Large intestine (tissue), 3 donors: ENCODE results near the gene GPR68. TPM values are rescaled to one million over a fixed set of nuclear protein-coding genes. Genes with fewer than 3 reads are reported as not detected.
"Not testable (repeated sequence)": the region's sequence is repeated elsewhere in the genome, so short reads cannot be mapped to it uniquely, and the experiment has no call there.

Source experiments
- DNase-seq, 2 donors: peaks; one replicate each; pipeline versions ENCODE4 v3.0.0 to v3.0.0-alpha.2; 2013
- H3K27ac ChIP-seq: one replicate; pipeline ENCODE4 v1.5.1; 2013; ENCODE audit warnings: low read length
- H3K27me3 ChIP-seq: 2 replicates; pipeline ENCODE4 v1.6.1; 2013; ENCODE audit warnings: low read length; ENCODE audit not compliant: control insufficient read depth, insufficient read depth
- H3K36me3 ChIP-seq: 2 replicates; pipeline ENCODE4 v1.6.1; 2013; ENCODE audit warnings: low read length; ENCODE audit not compliant: control insufficient read depth, insufficient read depth
- H3K4me1 ChIP-seq: one replicate; pipeline ENCODE4 v1.6.1; 2013; ENCODE audit warnings: low read length; ENCODE audit not compliant: control insufficient read depth, insufficient read depth
- H3K4me3 ChIP-seq: one replicate; pipeline ENCODE4 v1.5.1; 2013; ENCODE audit warnings: low read length
- H3K9me3 ChIP-seq: one replicate; pipeline ENCODE4 v1.6.1; 2013; ENCODE audit warnings: mild to moderate bottlenecking, low read depth, low read length, moderate library complexity; ENCODE audit not compliant: control insufficient read depth
- WGBS: methylation state at CpG from one replicate; pipeline ENCODE4 v1.1.5; 2013; ENCODE audit warnings: low lambda C conversion rate; ENCODE audit not compliant: insufficient coverage; 5-methylcytosine and 5-hydroxymethylcytosine counted together
- polyA plus RNA-seq: library from polyadenylated mRNA; unstranded; fragments of 120-200 nt; gene quantifications from one replicate; pipeline ENCODE4 v1.2.1, GENCODE V29; 2013

The GPR68 gene
- polyA plus RNA-seq, 1 donor = 2.9 TPM

DNA sequence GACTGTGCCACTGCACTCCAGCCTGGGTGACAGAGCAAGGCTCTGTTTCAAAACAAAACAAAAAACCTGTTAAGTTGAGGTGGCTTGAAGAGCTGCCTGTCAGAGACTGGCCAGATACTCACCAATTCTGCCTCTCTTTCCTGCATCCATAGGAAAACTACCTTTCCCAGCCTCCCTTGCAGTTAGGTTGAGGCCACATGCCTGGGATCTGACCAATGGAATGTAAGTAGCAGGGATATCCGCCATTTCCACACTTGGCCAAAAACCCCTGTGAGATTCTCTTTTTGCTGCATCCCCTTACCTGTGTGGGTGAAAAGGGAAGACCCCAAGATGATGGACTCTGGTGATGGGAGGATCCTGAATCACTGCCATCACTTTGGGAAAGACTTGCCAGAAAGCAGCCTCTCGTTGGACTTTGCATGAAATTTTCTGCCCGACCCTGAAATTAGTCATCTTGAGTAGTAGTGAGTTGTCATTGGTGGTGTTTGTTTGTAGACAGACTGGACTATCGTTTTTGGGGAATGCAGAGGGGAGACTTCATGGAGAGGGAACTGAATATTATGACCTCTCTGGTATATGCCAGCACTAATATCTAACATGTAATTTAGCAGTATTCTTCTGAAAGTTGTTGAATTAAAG is 14.0 kb downstream of the GPR68 start:
- no peak overlapping the region for H3K27ac ChIP-seq
- H3K27me3 ChIP-seq = no peaks in the 10 kb centered on the region
- DNase-seq = no peak
- H3K36me3 ChIP-seq = peaks cover 18% of the 10 kb centered on the region
- no peak overlapping the region for H3K4me3 ChIP-seq
- peaks cover 14% of the 10 kb centered on the region for H3K9me3 ChIP-seq
- H3K4me1 ChIP-seq = no peaks in the 10 kb centered on the region
- no CpG with 5 or more reads among the region's 4 CpGs for WGBS

DNA sequence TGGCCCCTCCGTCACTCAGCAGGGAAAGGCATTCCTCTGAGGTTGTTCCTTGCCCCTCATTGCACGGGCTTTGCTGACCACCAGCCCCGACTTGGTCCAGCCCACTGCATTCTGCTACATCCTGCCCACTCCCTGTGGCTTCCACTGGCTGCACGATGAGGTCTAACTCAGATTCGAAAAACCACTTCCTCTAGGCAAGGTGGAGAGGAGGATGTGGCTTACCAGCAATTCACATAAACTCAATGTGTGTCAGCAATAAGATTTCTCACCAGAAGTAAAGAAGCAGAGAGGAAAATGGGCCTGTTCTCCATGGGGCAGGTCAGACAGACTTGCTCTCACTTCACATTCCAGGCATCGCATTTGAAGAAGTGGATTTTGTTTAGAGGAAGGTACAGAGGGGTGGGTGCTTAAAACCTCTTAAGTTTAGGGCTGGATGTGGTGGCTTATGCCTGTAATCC is 14.7 kb downstream of the GPR68 start:
- WGBS = no CpG with 5 or more reads among the region's 6 CpGs
- Histone ChIP-seq H3K4me3 (no peak overlapping the region), H3K27me3 (no peaks in the 10 kb centered on the region), H3K9me3 (peaks cover 14% of the 10 kb centered on the region), H3K36me3 (peaks cover 24% of the 10 kb centered on the region), H3K27ac (no peak overlapping the region), H3K4me1 (no peaks in the 10 kb centered on the region)
- peak in 1 of 2 donors; percentile 29 for DNase-seq

DNA sequence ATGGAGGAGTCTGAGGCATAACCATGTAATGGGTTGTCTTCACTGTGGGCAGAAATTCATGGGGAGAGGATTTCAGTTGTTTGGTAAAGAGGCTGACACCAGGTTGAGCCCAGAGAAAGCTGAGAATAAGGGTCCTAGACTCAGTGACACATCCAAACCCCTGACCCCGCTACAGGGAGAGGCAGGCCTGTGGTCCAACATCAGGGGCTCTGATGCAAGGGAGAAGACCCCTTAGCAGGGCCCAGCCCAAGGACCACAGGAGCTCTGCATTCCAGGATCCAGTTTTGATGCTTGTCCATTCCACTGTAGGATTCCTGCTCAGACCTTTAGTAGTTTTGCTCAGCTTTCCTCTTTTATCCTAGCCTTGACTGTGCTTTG is 15.5 kb downstream of the GPR68 start:
- Histone ChIP-seq H3K4me1 (no peaks in the 10 kb centered on the region), H3K27me3 (no peaks in the 10 kb centered on the region), H3K4me3 (no peak overlapping the region), H3K9me3 (peaks cover 7% of the 10 kb centered on the region), H3K27ac (no peak overlapping the region), H3K36me3 (peaks cover 29% of the 10 kb centered on the region)
- WGBS = no CpG with 5 or more reads among the region's 1 CpG
- no peak for DNase-seq

DNA sequence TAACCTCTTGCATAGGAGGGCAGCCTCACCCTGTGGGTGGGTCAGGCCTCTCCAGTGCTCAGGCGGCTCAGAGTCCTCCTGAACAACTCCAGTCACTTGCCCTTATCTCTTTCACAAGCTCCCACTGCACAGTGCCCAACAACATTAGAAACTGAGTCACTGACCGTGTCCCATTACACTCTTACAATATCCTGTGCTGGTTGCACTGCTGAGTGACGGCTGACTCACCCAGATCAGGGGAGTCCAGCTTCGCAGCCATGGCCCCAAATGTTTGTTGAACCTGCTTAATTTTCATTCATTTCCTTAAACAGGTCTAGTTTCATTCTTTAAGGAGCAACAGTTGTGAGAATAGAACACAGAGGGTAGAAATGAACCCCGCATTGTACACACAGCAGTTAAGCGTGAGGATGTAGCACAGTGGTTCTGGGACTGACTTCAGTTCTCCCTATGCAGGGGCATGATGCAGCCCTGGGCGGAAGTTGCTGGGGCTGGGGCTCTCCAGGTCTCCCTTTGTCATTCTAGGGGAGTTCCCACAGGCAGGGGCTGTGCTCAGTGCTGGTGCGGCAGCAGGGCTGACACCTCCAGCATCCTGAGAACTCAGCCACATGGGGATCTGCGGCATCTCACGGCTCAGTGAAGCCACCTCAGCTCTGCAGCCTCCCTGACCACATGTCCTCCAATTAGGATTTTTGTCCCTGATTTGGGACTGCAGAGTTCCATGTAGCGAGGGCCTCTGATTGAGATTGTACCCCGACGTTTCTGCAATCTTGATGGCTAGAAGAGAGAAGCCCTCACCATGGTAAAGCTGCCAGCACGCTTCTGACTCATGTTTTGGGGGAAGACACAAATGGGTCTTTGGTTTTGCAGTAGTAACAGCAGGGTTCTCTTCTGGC is 16.1 kb downstream of the GPR68 start:
- DNase-seq = no peak
- no peaks in the 10 kb centered on the region for H3K27me3 ChIP-seq

DNA sequence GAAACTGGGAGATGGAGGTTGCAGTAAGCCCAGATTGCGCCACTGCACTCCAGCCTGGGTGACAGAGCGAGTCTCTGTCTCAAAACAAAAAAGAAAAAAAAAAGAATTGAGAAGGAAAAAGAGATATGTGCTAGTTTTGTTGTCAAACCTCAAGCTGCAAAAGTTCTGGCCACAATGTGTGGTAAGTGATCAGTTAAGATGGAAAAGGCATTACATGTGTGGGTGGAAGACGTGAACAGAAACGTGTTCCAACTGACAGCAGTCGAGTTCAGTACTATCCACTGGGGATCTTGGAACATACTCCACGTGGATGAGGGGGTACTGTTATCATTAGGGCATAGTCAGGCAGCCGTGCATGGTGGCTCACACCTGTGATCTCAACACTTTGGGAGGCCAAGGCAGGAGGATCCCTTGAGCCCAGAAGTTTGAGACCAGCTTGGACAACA is 17.3 kb downstream of the GPR68 start:
- no peak overlapping the region for H3K4me3 ChIP-seq
- H3K9me3 ChIP-seq = no peaks in the 10 kb centered on the region
- H3K36me3 ChIP-seq = peaks cover 41% of the 10 kb centered on the region
- no peak overlapping the region for H3K27ac ChIP-seq
- no CpG with 5 or more reads among the region's 7 CpGs for WGBS
- no peak for DNase-seq
- H3K4me1 ChIP-seq = no peaks in the 10 kb centered on the region
- H3K27me3 ChIP-seq = no peaks in the 10 kb centered on the region

More for the DNA sequence above, 16.1 kb downstream of the GPR68 start:
- no peak overlapping the region for H3K27ac ChIP-seq
- peaks cover 32% of the 10 kb centered on the region for H3K36me3 ChIP-seq
- H3K9me3 ChIP-seq = peaks cover under 1% of the 10 kb centered on the region
- no CpG with 5 or more reads among the region's 14 CpGs for WGBS
- H3K4me1 ChIP-seq = no peaks in the 10 kb centered on the region
- H3K4me3 ChIP-seq = no peak overlapping the region

DNA sequence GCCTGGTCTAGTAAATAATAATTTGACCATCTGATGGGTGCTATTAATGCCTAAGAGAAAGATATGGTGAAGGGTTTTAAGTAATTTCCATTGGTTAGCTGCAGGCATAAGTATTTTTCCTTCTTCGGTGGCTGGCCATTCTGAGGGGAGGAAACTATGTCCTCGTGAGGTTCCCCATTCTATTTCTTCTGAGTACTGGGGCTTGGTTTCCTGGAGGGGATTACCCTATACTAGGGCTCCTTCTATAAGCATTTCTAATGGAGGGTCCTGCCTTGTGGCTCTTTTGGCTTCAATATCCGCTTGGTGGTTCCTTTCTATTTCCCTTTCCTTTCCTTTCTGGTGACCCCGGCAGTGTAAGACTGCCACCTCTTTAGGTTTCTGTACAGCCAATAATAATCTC is 18.1 kb downstream of the GPR68 start:
- not testable (repeated sequence) for H3K9me3 ChIP-seq, DNase-seq, H3K27me3 ChIP-seq, H3K4me1 ChIP-seq, H3K4me3 ChIP-seq, H3K27ac ChIP-seq
- WGBS = no CpG with 5 or more reads among the region's 4 CpGs
- H3K36me3 ChIP-seq = peaks cover 43% of the 10 kb centered on the region

DNA sequence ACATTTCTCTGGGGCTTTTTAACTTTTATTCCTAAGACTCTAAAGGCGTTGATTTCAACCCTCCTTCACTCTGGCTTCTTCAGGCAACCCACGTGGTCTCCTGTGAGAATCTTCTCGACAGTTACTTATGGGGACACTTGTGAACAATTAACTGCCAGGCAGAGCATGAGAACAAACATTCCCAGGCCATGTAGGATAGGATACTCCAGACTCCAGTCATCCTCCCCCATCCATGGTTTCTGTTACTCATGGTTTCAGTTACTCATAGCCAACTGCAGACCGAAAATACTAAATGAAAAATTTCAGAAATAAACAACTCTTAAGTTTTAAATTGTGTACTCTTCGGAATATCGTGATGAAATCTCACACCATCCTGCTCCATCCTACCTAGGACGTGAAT is 19.5 kb downstream of the GPR68 start:
- 80% methylated on average over 1 of the region's 7 CpGs for WGBS
- no peak for DNase-seq
- no peaks in the 10 kb centered on the region for H3K9me3 ChIP-seq
- H3K4me3 ChIP-seq = no peak overlapping the region
- H3K27ac ChIP-seq = no peak overlapping the region
- H3K4me1 ChIP-seq = no peaks in the 10 kb centered on the region
- no peaks in the 10 kb centered on the region for H3K27me3 ChIP-seq
- H3K36me3 ChIP-seq = peaks cover 52% of the 10 kb centered on the region

DNA sequence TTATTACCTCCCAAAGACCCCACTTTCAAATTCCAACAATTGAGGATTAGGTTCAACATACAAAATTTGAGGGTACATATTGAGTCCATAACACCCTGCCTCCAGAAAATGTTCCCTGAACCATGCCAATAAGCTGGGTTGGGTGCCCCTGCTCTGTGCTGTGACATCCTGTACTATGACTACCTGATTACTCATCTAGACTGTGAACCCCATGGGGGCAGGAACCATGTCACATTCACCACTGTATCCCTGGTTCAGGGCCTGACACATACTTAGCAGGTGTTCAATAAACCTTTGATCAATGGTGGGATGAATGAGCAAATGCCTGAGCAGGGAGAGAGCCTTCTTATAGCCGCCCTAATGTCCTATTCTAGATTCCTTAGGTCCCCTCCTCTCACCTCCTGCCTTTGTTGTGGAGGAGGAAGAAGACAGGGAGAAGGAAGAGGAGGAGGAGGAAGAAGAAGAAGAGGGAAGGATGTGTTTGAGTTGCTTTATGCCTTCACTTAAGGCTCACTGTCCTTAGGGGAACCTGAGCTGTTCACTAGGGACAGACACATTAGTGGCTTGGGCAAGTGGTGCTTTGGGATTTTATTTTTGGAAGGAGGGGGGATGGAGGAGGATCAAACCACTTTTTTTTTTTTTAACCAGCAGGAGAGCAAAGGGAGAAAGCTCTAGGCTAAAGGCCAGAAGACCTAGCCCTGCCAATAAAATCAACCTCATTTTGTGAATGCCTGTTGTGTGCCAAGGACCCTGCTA is 21.3 kb downstream of the GPR68 start:
- no CpG with 5 or more reads among the region's 1 CpG for WGBS
- no peak overlapping the region for H3K27ac ChIP-seq
- DNase-seq = no peak

DNA sequence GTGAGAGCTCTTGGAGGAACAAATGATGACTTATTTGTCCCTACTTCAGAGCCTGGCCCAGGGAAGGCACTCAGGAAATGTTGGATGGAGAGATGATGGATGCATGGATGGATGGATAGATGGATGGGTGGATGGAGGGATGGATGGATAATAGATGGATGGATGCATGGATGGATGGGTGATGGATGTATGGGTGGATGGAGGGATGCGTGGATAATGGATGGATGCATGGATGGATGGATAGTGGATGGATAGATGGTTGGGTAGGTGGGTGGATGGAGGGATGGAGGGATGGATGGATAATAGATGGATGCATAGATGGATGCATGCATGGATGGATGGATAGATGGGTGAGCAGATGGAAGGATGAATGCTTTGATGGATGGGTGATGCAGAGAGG is 23.2 kb downstream of the GPR68 start:
- H3K4me3 ChIP-seq = no peak overlapping the region
- DNase-seq = no peak
- no peaks in the 10 kb centered on the region for H3K27me3 ChIP-seq
- WGBS = 100% methylated on average over 1 of the region's 1 CpG
- H3K9me3 ChIP-seq = no peaks in the 10 kb centered on the region
- no peak overlapping the region for H3K27ac ChIP-seq
- no peaks in the 10 kb centered on the region for H3K4me1 ChIP-seq
- H3K36me3 ChIP-seq = peaks cover 68% of the 10 kb centered on the region

More for the DNA sequence above, 21.3 kb downstream of the GPR68 start:
- Histone ChIP-seq H3K27me3 (no peaks in the 10 kb centered on the region), H3K4me3 (no peak overlapping the region), H3K9me3 (no peaks in the 10 kb centered on the region), H3K36me3 (peaks cover 63% of the 10 kb centered on the region), H3K4me1 (no peaks in the 10 kb centered on the region)

DNA sequence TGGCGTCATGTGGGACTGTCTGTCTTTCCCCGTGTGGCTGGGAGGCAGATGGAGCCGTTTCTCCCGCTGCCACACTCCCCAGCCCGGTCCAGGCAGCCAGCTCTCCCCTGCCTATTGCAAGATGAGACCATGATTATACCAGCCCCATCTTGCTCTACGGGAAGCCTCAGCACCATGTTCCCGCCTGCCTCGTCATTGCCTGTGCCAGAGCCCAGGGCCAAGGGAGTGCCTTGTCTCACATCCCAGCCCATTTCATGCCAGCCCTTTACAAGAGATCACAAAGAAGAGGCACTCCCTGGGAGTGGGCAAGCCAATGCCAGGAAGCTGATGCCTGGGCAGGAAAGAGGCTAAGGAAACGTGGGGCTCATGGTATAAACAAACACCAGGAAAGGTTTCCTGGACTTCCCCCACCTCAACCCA is 23.9 kb downstream of the GPR68 start:
- Histone ChIP-seq H3K27me3 (no peaks in the 10 kb centered on the region), H3K4me3 (no peak overlapping the region), H3K36me3 (peaks cover 74% of the 10 kb centered on the region), H3K4me1 (no peaks in the 10 kb centered on the region), H3K9me3 (no peaks in the 10 kb centered on the region), H3K27ac (no peak overlapping the region)
- no peak for DNase-seq
- no CpG with 5 or more reads among the region's 9 CpGs for WGBS
